Stimulated activated CD8-positive, alpha-beta memory T cell treated with anti-CD3 and anti-CD28 coated beads, Interleukin-4, amount 100 ng/mL, for 24 hours (primary cell): ENCODE measurements around the gene COA8.
"Not testable (repeated sequence)": the region's sequence is repeated elsewhere in the genome, so short reads cannot be mapped to it uniquely, and the experiment has no call there.

ENCODE experiments used
- DNase-seq: peaks from one replicate; pipeline ENCODE4 v3.0.0-alpha.2; 2020; ENCODE audit warnings: low read depth

The COA8 gene

DNA sequence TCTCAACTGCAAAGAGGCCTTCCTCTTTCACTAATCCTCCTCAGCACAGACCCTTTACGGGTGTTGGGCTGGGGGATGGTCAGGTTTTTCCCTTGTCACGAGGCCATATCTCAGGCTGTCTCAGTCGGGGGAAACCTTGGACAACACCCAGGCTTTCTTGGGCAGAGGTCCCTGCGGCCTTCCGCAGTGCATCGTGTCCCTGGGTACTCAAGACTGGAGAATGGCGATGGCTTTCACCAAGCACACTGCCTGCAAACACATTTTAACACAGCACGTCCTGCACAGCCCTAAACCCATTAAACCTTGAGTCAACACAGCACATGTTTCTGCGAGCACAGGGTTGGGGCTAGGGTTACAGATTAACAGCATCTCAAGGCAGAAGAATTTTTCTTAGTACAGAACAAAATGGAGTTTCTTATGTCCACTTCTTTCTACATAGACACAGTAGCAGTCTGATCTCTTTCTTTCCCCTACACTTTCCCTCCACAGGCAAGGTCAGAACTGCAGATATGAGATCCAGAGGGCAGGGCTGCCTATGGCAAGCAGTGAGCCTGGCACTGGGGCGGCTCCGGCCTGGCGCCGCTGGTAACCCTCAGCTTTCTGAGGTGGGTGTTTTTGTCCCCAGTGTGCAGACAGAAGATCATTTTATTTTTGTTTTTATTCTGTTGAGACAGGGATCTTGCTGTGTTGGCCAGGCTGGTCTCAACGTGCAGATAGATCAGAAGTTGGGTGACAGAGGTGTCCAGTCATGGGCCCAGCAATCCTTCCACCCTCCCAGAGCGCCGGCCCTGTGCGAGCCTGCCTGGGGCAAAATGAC, 37.1 kb upstream of the COA8 start:
- not testable (repeated sequence) for DNase-seq

DNA sequence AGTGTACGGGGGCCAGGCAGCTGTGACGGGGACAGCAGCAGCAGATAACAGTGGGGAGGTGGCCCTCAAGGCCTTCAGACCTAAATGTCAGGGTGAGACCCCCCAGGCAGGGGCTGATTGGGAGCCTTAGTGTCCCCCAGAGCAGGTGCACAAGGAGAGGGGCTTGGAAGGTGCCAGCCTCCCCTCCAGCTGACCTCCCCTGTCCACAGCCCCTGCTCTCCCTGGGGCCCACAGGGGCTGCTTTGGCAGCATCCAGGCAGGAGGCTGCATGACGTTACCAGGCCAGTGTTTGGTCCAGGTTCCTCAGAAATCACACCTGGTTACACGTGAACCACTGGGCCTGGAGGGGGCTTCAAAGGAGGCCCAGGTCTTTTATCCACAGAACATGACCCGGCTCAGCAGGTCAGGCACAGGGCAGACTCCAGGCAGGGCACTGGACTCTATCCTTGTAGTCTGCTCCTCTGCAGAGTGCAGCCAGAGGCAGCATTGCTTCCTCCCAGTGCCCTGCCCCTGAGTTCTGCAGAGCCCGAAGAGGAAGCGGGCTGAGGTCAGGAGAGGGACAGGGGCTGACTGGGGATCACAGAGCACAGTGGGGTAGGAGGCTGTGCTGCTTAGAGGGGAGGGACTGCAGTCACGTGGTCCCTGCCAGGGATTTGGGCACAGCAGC, 36.4 kb upstream of the COA8 start:
- no peak for DNase-seq

DNA sequence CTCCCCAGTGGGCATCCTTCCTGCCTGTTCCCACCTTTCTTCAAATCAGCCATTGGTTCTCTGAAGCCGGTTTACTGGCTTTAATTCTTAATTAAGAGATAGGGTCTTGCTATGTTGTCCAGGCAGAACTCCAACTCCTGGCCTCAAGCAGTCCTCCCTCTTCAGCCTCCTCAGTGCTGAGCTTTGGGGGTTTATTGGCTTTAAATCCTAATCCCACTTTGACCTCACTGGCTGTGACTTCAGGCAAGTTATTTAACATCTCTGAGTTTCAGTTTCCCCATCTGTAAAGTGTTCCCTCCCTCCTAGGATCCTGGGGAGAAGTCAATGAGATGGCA, 35.9 kb upstream of the COA8 start:
- no peak for DNase-seq

DNA sequence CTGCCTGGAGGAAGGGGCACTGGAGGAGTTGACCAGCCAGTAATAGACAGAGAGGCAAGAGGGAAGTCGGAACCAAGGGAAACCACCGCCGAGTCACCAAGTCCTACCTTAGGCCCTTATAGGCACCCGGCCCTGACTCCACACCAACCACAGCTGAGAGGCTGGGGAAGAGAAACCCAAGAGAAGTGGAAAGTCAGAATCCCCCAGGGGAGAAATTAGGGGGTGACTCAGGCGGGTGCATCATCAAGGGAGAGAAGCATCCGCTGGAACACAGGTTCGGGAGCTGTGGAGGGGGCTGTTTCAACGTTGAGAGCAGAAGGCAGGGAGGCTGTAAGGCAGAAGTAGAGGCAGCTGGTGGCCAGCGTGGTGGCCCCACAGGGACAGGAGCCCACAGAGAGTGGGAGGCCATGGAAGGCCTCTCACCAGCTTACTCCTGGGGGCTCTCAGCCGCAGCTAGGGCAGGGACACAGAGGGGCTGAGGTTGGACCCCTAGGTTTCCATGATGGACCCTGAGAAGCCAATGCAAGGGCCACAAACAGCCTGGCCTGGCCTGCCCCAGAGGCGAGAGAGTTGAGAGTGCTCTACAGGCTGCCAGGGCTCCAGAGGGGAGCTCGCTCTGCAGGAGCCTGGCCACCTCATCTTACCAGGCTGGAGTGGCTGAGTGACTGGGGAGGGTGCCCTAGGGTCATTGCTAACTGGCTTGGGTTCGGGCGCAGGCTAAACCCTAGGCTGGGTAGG, 35.2 kb upstream of the COA8 start:
- DNase-seq, result no peak

DNA sequence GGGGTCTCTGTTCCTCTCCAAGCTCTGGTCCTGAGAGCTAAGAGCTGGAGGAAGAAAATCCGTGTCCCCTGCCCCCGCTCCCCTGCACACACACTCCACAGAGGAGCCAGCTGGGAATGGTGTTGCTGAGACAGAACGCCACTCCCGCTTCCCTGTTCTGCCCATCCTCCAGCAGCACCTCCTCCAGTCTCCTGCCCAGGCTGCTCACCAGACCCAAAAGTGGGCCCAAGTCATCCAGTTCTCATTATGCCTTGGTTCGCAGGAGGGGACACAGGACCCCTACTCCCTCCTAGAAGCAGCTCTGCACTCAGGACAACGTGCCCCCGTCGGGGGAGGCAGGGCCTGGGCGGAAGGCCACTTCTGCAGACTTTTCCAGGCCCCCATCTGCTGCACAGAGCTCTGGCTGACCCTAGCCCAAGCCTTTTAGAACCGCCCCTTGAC, 34.6 kb upstream of the COA8 start:
- DNase-seq, result no peak

DNA sequence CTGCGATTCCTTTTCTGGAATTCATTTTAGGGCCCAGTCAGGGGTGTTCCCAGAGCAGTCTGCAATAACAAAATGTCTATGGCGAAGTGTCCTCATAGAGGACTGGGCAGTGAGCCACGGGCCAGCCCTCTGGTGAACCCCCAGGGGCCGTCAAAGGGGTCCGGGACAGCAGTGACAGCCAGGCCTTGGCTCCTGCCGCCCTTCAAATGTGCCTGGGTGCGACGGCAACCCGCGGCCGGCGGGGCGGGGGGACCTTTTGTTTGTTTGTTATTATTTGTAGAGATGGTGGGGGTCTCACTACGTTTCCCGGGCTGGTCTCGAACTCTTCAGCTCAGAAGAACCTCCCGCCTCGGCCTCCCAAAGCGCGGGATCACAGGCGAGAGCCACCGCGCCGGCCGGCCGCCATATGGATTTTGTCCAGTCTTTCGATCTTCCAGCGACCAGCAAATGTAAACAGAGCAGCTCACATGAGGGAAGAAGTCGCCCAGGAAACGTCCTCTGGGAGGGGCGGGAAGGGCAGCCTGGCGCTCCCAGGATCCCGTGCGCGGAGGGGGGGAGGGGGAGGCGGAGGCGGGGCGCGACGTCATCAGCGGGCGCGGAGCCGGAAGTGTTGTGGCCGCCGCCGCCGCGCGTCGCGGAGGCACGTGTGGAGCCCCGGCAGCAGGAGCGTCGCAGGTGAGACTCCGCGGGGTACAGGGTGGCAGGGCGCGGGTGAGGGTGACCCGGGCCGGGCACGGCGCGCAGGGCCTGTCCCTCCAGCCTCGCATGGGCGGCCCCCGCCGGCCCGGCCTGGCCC, 34.0 kb upstream of the COA8 start, which contains the start of gene TRMT61A:
Gene TRMT61A (plus strand): TSS at position 610 of the 796 bp plus-strand sequence. CDS start 783 bp downstream, outside the sequence.
- DNase-seq, result peak; percentile 66

DNA sequence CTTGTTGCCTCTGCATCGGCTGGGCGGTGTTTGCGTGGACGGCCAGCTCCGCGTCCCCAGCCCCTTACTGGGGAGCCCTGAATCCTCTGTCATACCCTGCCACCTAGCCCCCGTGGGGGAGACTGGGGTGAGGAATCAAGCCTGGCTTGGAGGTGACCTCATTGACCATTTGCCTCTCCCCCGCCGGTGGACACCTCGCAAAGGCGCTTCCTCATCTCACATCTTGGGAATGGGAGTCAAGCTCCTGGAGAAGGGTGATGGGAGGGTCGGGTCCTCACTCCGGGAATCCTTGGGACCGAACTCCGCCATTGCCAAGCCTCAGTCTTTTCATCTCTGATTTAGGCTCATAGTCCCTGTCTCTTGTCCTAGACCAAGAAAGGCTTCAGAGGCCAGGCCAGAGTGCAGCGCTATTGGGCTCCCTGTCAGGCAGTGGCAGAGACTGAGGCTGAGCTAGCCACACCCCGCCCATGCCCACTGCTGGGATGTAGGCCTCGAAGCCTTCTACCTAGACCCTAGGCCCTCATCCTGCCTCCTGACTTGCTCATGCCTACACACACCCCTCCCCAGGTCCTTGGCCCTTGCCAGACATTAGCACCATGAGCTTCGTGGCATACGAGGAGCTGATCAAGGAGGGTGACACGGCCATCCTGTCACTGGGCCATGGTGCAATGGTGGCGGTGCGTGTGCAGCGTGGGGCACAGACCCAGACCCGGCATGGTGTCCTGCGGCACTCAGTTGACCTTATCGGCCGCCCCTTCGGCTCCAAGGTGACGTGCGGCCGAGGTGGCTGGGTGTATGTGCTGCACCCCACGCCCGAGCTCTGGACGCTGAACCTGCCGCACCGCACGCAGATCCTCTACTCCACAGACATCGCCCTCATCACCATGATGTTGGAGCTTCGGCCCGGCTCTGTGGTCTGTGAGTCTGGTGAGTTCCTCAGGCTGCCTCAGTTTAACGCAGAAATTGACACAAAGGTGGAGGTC, 33.1 kb upstream of the COA8 start:
- no peak for DNase-seq

DNA sequence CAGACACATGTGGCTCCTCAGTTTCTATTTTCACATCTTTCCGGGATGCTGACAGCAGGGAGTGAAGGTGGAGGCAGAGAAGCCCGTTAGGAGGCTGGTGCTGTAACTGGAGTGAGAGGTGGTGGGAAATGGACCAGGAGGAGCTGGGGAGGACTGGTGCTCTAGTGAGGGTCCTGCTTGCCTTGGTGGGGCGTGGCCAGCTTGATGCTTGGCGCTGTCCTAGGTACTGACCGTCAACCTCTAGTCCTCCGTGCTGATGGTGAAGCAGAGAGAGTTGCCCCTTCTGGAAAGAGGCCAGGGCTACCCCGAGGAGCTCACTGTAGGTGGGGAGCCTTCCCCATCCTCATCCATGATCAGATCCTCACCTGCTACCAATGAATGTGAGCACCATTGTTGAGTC, 32.4 kb upstream of the COA8 start:
- no peak for DNase-seq

DNA sequence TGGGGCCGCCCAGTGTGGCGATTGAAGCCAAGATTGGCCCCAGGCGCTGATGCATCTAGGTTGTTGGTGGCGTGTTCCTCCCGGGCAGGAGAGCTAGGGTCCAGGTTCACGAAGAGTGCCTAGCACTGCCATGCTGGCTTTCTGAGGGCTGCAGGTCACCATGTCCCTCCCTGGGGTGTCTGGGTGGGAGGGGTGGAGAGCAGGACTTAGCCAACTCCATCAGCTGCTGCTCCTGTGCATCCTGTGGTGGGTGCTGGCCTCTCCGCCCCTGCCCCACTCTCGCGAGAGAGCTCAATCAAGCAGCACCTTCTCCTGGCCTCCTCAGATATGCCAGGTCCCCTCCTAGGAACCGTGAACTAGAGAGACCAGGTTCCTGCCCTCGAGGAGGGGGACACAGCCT, 31.9 kb upstream of the COA8 start:
- no peak for DNase-seq

DNA sequence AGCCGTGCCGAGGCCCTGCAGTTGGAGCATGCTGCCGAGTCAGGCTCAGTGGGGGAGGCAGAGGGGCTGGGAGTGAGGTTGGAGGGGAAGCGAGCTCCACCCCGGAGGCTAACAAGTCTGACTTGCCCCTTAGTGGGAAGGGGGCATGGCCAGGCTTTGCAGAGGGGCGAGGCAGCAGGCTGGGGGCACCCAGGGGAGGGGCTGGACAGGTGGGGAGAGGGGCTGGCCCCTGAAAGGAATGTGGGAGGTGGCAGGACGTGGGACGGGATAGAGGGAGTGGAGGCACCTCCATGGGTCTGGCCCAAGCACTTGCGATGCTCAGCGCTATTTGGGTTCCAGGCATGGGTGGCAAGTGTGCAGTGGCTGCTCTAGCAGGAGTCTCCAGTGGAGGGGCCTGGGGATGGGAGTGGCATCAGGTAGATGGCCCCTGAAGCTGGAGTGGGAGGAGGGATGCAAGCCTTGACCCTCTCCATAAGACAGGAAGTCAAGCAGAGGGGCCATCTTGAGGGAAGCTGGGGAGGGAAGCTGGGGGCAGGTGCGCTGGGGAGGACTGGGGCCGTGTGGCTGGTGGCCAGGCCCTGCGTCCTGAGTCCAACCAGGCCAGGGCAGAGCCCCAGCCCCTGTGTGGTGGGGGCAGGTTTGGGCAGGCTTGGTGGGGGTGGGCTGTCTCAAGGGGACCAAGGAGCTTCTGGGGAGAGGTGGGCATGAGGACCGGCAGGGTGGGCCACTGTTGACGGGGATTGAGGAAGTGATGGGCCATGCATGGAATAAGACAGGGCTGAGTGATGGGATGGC, 31.1 kb upstream of the COA8 start:
- DNase-seq, result no peak

DNA sequence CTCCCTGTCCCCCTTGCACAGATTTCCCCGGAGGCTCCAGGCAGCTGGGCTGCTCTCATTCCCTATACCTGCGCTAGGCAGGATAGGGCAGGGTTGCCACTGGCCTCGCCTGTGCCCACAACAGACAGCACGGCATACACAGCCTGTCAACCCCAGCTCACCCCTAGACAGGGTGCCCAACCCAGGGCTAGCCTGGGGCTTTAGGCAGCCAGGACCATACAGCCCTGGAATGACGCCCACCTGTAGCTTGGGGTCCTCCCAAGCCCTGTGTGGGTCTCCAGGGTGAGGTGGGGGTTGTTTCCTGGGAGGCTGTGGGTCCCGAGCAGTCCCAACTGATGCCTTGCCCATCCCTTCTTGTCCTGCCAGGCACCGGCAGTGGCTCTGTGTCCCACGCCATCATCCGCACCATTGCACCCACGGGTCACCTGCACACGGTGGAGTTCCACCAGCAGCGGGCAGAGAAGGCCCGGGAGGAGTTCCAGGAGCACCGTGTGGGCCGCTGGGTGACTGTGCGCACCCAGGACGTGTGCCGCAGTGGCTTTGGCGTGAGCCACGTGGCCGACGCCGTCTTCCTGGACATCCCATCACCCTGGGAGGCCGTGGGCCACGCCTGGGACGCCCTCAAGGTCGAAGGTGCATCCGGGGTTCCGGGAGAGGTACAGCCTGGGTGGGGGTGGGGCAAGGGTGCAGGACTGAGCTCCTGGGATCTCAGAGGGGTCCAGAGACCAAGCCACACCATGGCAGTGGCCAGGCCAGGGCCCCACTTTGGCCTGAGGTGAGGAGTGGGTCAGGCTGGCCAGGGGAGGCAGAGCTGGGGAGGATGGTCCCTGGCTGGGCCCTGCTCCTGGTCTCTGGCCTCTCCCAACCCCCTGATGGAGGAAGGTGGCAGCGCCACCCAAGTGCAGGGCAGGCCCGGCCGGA, 30.3 kb upstream of the COA8 start:
- no peak for DNase-seq

DNA sequence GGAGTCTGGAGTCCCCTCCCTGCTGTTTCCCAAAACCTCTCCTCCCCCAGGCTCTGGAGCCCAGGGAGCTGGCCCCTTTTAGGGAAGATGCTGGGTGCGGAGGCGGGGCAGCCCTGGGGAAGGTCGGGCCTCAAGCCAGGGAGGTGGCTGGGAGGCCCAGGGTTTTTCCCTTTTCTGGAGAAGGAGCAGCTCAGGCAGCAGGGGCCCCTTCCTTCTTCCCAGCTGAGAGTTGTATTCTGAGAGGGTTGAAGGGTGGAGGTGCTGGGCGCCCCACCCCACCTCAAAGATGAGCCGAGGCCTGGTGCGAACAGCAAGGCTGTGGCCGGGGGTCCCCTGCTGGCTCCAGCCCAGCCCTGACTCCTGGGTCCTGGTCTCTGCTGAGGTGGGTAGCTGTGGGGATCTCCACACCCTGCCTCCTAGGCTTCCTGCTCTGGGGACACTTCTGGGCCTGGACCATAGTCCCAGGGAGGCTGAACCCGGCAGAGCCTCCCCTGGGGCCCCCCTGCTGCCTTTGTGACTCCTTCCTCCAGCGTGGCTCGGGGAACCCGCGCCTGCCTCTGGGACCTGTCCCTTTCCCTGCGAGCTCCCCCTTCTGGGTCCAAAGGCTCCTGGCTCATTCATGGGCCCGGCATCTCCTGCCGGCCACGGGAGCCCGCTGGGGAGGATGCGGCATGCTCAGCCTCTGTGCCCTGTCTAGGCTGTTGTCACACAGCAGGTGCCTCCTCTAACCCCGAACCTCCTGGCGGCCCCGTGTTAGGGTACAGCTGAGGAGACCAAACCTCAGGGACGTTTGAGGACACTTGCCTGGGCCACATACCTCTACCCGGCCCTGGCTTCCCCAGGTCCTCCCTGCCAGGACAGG, 29.4 kb upstream of the COA8 start:
- no peak for DNase-seq

DNA sequence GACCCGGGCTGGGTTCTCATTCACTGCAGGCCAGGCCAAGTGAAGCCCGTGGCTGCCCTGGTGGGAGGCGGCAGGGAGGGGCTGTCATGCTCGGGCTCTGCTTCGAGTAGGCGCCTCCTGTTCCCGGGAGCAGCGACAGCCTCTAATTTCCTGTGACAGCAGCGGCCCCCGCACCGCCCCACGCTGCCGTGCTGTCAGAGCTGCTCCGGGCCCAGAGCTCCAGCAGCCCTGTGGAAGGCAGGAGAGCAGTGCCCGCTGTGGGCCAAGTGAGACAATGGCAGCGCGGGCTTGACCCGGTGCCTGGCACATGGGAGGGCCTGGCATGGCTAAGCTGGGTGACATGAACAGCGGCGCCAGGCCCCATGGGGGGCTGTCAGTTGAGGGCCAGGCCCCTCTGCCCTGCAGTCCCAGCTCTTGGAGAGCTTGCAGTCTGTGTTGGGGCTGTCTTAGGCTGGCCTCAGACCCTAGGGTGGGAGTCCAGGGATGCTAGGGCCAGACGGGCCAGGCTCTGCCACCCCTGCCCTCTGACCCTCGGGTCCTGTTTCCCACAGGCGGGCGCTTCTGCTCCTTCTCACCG, 28.7 kb upstream of the COA8 start:
- no peak for DNase-seq

DNA sequence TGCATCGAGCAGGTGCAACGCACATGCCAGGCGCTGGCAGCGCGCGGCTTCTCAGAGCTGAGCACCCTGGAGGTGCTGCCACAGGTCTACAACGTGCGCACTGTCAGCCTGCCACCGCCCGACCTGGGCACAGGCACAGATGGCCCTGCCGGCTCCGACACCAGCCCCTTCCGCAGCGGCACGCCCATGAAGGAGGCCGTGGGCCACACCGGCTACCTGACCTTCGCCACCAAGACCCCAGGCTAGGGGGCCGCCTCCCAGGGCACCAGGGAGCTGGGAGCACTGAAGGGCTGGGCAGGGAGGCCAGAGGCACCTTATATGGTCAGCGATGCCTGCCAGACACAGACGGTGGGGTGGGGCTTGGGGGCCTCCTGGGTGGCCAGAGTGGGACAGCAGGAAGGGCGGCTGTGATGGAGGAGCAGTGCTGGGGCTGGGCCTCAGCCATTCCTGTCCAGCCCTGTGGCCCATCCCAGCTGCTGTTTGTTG, 28.1 kb upstream of the COA8 start:
- no peak for DNase-seq

DNA sequence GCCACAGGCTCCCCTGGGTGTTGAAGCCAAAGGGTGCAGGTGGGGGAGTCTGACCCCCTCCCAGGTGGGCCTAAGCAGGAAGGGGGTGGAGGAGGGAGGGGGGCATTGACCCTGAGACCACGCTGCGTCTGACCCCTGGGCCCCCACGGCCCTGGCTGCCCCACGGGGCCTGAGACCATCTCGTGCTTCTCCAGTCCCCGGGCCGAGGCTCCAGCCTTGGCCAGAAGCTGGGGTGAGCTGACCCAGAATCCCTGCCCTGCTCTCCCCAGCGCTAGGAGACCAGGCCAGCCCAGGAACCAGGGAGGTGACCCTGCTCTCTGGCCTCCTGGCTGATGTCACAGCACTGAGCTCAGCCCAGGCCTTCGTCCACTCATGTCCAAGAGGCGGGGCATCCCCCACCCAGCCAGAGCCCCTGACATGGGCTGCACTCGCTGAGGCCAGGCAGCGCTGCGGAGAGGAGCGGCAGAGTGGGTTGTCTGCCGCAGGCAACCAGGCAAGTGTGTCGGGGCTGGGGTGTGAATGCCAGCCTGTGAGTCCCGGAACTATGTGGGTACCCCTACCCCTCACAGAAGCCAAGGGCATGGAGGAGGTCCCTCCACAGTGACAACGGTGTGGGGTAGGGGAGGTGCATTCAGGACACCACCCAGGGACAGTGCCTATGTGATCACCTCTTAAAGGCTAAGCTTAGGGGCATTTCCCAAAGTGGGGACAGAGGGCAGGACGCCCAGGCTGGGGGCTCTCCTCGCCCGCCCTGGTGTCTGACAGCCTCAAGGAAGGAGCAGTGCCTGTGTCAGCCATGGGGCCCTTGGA, 27.5 kb upstream of the COA8 start:
- DNase-seq, result no peak

DNA sequence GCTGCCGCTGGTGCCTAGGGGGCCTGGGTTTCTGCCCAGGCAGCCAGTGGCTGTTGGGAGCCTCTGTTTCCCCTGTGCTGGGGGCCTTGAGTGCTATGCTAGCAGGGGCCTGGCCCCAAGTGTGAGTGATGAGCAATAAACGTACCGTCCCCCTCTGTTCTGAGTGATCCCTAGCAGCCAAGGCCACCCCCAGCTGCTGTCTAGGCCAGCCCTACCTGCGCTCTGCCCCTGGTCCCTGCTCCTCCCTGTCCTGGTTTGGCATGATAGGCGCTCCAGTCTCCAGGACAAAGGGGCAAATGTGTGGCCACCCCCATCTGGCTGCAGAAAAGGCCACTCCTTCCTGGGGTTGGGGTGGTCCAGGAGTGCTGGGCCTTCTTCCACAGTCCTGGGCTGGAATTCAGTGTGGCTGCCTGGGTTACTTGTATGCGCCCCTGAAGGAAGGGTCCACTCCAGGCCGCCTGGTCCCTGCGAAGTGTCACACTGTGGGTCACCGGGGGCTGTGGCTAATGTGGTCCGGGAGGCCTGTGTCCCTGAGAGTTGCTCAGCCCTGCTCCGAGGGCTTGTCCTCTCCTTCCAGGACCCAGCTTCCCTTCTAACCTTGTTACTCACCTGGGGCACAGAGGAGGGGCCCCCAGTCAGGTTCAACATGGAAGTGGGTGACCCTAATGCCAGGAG, 26.7 kb upstream of the COA8 start:
- no peak for DNase-seq
